BE2C (cell line): ENCODE measurements around the gene BCL2L13.
A peak's percentile ranks its signal among the peaks of the same experiment; 100 is the strongest.

Source experiments
- DNase-seq: peaks from one replicate; pipeline ENCODE4 v3.0.0-alpha.2; 2020
- H3K27me3 ChIP-seq: fragments of 250-450 bp; sonication (Bioruptor Pico); 2 replicates; pipeline ENCODE4 v1.5.1; 2020; ENCODE audit warnings: mild to moderate bottlenecking
- H3K36me3 ChIP-seq: fragments of 250-450 bp; sonication (Bioruptor Pico); 2 replicates; pipeline ENCODE4 v1.5.1; 2020; ENCODE audit warnings: mild to moderate bottlenecking
- H3K4me1 ChIP-seq: fragments of 250-450 bp; sonication (Bioruptor Pico); 2 replicates; pipeline ENCODE4 v1.5.1; 2020
- H3K4me3 ChIP-seq: 2 replicates; pipeline ENCODE4 v1.5.1; 2011; ENCODE audit warnings: low read depth, low read length
- H3K9me3 ChIP-seq: fragments of 250-450 bp; sonication (Bioruptor Pico); 2 replicates; pipeline ENCODE4 v1.5.1; 2020
- CTCF ChIP-seq: IDR thresholded peaks from 2 replicates; pipeline ENCODE4 v1.5.1; 2012; ENCODE audit warnings: mild to moderate bottlenecking, low read depth, low read length

Gene BCL2L13

GRCh38 chr22:17724678-17725499 is 86.3 kb downstream of the BCL2L13 start:
- H3K27me3 ChIP-seq: no peaks in the 10 kb centered on the region
- TF ChIP-seq CTCF: no peak
- H3K4me3 ChIP-seq: no peak overlapping the region
- H3K4me1 ChIP-seq: peaks cover 10% of the 10 kb centered on the region
- peaks cover 31% of the 10 kb centered on the region for H3K36me3 ChIP-seq
- peak; percentile 25 for DNase-seq
- H3K9me3 ChIP-seq: no peaks in the 10 kb centered on the region

GRCh38 chr22:17725500-17725796 is 86.9 kb downstream of the BCL2L13 start:
- peaks cover 34% of the 10 kb centered on the region for H3K36me3 ChIP-seq
- no peaks in the 10 kb centered on the region for H3K9me3 ChIP-seq
- no peak for DNase-seq
- H3K4me1 ChIP-seq: peaks cover 10% of the 10 kb centered on the region
- no peak overlapping the region for H3K4me3 ChIP-seq
- no peak for TF ChIP-seq CTCF
- no peaks in the 10 kb centered on the region for H3K27me3 ChIP-seq

- H3K9me3 ChIP-seq: no peaks in the 10 kb centered on the region
- no peak for TF ChIP-seq CTCF
- H3K4me1 ChIP-seq: peaks cover 10% of the 10 kb centered on the region
- H3K4me3 ChIP-seq: no peak overlapping the region
- H3K36me3 ChIP-seq: peaks cover 39% of the 10 kb centered on the region
- H3K27me3 ChIP-seq: no peaks in the 10 kb centered on the region
- no peak for DNase-seq
Measured at GRCh38 chr22:17726006-17726927, 87.7 kb downstream of the BCL2L13 start.

- DNase-seq: no peak
- Histone ChIP-seq H3K27me3 (no peaks in the 10 kb centered on the region), H3K36me3 (peaks cover 47% of the 10 kb centered on the region), H3K4me1 (peaks cover 9% of the 10 kb centered on the region), H3K4me3 (no peak overlapping the region), H3K9me3 (no peaks in the 10 kb centered on the region)
- no peak for TF ChIP-seq CTCF
Measured at GRCh38 chr22:17726928-17727897, 88.7 kb downstream of the BCL2L13 start.

- H3K4me1 ChIP-seq: peaks cover 13% of the 10 kb centered on the region
- H3K27me3 ChIP-seq: no peaks in the 10 kb centered on the region
- no peak for DNase-seq
- H3K9me3 ChIP-seq: no peaks in the 10 kb centered on the region
- H3K36me3 ChIP-seq: peaks cover 60% of the 10 kb centered on the region
- H3K4me3 ChIP-seq: no peak overlapping the region
- TF ChIP-seq CTCF: no peak
Measured at GRCh38 chr22:17728786-17729185, 90.2 kb downstream of the BCL2L13 start.
